Middle frontal gyrus (tissue), 1 donor: Measurements from ENCODE around the gene LSR.

ENCODE experiments used
- DNase-seq: peaks from one replicate; pipeline ENCODE4 v3.0.0-alpha.2; 2015; ENCODE audit warnings: low spot score; ENCODE audit errors: extremely low spot score

LSR gene, protein sequence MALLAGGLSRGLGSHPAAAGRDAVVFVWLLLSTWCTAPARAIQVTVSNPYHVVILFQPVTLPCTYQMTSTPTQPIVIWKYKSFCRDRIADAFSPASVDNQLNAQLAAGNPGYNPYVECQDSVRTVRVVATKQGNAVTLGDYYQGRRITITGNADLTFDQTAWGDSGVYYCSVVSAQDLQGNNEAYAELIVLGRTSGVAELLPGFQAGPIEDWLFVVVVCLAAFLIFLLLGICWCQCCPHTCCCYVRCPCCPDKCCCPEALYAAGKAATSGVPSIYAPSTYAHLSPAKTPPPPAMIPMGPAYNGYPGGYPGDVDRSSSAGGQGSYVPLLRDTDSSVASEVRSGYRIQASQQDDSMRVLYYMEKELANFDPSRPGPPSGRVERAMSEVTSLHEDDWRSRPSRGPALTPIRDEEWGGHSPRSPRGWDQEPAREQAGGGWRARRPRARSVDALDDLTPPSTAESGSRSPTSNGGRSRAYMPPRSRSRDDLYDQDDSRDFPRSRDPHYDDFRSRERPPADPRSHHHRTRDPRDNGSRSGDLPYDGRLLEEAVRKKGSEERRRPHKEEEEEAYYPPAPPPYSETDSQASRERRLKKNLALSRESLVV

DNA sequence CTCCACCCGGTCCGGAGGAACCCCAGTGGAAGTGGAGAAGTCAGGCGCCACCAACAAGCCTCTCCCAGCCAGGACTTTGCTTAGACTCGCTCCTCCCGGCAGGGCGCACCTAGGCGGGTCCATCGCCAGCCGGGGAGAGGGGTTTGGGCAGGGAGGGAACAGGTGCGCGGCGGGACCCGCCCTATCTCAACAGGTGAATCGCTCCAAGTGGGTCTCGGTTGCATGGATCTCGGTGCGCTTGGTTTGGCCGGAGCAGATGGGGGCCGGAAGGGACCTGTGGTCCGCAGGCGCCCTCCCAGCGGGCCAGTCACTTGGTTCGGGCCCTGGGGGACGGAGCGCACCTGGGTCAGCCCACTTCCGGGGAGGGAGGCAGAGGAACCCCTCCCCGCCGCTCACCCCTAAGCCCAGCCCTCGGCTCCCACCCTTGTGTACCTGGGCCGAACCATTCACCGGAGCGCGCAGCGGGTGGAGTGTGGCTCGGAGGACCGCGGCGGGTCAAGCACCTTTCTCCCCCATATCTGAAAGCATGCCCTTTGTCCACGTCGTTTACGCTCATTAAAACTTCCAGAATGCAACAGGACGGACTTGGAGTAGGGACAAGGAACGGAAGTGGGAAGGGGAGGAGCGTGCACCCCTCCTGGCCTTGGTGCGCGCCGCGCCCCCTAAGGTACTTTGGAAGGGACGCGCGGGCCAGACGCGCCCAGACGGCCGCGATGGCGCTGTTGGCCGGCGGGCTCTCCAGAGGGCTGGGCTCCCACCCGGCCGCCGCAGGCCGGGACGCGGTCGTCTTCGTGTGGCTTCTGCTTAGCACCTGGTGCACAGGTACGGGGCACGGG lies at the start of gene LSR:
TSS of gene LSR (plus strand) at position 693 of the 836 bp plus-strand sequence. CDS start at position 714, 21 bp downstream.
- DNase-seq, result no peak

DNA sequence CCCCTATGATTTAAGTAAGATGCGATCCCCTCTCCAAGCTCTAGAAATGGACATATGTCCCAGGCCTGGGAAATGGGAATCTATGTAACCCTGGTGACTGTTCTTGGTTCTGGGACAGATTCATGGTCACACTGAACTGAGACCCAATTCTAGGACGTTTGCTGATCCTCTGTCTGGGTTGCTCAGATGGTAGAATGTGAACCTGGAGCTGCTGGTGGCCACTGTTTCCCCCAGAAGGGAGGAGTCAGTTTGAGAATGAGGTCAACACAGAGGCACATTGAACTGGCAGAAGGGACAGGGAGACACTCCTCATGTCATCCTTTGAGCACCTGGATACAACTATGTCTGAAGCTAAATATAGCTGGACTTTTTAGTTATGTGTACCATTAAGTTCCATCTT lies 49.3 kb upstream of the LSR start:
- no peak for DNase-seq

DNA sequence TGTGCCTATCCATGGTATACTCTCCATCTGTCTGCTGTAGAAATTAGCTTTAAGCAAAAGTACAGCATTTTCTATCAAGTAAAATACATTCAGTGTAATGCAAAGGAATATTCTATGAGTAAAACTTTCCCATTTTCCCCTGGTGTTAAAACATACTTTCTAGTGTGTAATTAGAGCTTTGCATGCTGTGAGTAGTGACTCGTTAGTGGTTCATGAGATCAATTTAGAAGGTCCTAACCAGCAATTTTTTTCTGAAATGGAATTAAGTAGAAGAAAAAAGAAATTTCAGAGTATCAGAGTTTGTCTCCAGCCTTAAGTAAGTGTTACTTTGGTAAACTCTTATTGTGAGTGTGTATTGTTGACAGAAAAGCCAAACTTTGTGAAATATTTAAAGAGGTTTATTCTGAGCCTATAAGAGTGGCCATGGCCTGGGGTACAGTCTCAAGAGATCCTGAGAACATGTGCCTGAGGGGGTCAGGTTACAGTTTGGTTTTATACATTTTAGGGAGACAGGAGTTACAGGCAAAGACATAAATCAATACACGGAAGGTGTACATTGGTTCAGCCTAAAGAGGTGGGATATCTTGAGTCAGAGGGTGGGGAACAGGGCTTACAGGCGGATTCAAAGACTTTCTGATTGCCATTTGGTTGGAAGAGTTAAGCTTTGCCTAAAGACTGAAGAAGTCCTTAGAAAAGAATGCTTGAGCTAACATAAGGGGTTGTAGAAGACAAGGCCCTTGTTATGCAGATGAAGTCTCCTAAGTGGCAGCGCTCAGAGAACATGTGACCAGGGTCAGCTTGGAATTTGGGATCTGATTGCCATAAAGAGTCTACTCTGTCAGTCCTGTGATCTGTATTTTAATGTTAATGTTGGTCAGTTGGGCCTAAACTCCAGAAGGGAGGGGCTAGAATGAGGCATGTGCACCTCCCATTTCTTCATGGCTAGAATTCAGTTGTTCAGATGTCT lies 45.8 kb upstream of the LSR start:
- no peak for DNase-seq

DNA sequence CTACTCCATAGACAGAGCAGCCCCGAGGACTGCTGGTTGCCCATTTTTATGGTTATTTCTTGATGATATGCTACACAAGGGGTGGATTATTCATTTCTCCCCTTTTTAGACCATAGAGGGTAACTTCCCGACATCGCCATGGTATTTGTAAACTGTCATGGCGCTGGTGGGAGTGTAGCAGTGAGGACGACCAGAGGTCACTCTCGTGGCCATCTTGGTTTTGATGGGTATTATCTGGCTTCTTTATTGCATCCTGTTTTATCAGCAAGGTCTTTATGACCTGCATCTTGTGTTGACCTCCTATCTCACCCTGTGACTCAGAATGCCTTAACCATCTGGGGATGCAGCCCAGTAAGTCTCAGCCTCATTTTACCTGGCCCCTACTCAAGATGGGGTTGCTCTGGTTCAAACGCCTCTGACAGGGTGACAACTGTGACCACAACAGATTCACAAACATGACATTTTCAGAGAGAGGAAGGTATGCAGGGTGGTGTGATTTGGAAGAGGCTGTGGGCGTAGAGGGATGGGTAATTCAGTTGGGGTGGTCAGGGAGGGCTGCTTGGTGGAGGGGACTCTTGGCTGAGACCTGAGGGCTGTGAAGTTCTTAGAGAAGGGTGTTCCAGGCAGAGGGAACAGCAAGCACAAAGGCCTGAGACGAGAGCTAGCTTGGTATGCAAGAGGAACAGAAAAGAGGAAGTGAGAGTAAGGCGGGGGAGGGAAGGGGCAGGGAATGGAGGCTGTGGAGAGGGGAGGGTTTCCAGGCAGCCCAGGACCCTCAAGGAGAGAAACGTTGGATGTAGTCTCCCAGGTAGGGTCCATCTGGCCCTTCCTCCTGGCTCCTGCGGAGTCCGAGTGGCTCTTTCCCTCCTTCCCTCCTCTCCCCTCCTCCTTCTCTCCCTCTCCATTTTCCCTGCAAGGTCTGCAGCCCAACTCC lies 43.7 kb upstream of the LSR start:
- DNase-seq, result no peak

DNA sequence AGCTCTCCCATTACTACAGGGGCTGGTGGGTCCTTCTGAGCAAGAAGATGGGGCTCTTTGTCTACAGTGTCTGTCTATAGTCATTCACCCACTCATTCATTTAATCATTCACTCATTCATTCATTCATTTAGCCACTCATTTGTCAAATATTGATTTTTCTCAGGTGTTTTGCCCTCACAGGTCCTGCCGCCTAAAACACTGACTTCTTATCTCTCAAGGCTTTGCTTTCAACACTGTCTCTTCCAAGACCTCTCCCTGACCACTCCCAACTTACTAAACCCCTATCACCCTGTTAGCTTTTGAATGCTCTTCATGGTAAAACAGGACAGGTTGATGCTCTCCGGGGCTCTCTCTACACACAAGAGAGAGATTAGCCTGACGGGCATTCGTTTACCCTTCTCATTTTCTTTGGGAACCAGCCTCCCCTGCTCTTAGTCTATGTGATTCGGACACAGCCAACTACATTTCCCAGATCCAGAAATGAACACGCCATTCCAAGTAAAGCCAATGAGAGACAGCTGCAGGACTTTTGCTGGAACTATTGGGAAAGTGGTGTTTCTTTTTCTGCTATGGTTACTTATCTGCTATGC lies 43.0 kb upstream of the LSR start:
- DNase-seq, result no peak

DNA sequence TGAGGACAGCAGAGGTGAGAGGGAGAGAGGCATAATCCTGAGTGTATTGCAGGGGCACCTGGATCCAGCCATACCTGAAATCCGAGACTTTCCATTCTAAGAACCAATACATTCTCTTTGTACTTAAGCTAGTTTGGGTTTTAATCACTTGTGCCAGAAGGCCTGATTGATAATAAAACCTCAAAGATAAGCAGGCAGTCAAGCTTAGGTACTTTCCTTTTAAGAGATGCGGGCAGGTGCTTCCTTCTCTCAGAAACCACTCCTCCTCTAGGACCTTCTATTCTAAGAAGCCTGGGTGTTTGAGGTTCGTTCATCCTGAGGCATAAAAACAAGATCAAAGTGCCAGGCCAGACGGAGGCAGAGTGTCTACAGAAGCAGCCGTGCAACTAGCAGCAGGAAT lies 42.4 kb upstream of the LSR start:
- no peak for DNase-seq

DNA sequence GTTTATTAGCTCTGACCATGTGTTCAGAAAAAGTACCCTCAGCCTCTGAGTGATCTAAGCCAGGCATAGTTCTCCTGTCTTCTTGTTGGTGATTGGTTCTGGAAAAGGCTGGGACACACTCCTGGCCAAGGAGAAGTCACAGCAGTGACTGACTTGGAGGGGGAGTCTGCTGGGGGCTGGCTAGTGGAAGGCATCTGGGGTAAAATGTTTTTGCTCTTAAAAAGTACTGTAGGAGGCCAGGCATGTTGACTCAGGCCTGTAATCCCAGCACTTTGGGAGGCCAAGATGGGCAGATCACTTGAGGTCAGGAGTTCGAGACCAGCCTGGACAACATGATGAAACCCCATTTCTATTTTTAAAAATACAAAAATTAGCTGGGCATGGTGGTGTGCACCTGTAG lies 41.9 kb upstream of the LSR start:
- no peak for DNase-seq

DNA sequence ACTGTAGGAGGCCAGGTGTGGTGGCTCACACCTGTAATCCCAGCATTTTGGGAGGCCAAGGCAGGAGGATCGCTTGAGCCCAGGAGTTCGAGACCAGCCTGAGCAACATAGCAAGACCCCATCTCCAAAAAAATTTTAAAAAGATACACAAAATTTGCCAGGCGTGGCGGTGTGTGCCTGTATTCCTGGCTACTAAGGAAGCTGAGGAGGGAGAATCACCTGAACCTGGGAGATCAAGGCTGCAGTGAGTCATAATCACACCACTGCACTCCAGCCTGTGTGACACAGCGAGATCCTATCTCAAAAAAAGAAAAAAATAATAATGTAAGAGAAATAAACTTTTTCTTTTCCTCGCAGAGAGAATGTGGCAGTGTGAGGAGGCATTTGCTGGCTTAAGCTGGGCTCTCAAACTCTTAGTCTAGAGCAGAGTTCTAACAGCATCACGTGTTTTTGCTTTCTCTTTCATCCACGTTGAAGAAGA lies 41.4 kb upstream of the LSR start:
- no peak for DNase-seq

DNA sequence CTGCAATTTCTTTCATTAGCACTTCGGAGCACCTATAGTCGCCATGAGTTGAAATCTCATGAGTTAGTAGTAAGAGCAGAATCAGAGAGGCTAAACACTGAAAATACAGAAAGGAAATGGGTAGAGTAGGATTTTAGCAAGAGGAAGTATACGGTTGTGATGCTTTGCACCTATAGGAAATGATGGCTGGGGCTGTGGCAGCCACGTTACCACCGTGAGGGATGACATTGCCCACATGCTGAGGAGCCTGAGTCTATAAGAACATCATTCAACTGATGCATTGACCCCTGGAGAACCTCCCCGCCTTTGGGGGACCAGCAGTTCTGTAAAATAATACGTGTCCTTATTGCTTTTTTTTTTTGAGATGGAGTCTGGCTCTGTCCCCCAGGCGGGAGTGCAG lies 40.7 kb upstream of the LSR start:
- DNase-seq, result no peak

DNA sequence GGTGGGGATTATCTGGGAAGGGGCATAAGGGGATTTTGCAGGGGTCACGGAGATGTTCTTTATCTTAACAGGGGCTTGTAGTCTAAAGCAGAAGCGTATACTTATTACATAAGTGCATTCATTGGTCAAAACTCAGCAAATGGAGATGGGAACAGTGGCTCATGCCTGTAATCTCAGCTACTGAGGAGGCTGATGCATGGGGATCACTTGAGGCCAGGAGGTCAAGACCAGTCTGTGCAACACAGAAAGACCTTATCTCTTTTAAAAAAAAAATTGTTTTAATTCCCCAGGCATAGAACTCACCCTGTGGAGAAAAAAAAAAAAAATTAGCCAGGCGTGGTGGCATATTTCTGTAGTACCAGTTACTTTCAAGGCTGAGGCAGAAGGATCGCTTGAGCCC lies 39.2 kb upstream of the LSR start:
- no peak for DNase-seq

DNA sequence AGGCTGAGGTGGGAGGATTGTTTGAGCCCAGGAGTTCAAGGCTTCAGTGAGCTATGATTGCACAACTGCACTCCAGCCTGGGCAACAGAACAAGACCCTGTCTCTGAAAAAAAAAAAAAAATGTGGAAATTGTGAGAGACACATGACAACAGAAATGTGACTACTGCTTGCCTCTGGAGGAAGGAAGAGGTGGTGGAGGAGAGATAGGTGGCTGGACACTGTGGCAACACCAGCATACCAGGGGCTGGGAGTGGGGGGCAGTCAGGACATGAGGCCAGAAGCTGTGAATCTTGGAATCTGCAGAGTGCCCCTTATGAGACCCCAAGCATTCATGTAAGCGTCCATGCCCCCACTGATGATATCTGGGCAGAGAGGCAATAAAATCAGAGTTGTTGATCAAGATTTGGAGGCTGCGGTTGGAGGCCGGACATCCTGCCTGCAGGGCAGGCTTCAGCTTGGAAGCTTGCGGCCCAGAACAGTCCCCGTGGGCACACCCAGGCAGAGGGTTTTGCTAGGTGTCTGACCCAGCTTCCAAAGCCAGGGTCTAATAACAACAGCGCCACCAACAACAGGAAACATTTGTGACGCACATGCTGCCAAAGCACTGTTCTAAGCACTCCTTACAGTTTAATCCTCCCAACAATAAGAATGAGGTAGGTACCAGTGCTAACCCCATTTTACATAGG lies 37.1 kb upstream of the LSR start:
- DNase-seq, result no peak

DNA sequence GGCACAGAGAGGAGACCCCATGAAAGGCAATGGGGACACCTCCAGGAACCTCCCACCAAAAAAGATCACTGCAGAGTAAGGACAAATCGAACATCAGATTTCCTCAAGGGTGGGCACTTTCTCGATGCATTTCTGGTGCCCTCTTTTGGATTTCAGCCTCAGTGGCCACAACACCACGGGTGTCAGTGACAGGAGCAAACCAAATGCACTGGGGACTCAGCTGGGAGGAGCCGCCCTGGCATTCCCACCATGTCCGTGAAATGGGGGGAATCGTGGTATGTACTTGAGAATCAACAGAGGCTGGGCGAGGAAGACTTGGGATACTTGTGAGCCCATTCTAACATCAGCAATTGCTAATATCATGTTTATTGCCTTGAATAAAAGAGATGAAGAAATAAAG lies 36.6 kb upstream of the LSR start:
- DNase-seq, result no peak

DNA sequence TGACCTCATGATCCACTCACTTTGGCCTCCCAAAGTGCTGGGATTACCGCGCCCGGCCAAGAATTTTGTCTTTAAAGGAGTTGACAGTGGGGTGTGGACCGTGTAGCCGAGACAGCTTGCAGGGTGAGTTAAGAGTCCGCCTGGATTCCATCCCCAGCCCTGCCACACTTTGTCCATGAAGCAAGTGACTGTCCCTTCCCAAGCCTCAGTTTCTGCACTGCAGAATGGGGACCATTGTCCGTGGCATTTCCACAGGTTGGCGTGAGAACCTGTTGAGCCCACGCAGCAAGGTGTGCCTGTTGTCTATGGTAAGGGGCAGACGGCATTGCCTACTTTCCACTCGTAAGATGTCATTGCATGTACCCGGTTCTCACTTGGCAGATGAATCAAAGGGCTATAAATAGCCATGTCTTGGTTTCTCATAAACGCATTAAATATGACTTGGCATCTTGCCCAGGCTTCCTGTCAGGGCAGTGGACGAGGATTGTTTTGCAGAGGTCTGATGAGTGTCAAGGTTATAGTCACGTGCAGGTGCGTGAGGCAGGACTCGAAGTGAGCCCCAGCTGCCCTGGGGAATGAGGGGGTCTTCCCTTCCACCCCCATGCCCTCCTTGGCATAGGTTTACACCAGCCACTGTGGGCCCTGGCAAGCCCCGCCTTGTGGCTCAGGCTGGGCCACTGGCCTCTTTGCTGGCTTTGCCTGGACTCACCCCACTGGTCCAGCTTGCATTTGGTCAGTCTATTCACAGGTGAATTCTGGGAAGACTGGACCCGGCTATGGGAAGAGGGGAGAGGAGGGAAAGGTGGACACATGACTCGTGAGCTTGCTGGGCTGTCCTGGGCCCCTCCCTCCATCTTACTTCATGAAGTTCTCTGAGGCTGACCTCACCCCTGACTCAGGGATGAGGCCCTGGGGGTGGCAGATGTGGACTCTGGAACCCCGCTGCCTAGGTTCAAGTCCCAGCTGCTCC lies 34.9 kb upstream of the LSR start:
- DNase-seq, result no peak

DNA sequence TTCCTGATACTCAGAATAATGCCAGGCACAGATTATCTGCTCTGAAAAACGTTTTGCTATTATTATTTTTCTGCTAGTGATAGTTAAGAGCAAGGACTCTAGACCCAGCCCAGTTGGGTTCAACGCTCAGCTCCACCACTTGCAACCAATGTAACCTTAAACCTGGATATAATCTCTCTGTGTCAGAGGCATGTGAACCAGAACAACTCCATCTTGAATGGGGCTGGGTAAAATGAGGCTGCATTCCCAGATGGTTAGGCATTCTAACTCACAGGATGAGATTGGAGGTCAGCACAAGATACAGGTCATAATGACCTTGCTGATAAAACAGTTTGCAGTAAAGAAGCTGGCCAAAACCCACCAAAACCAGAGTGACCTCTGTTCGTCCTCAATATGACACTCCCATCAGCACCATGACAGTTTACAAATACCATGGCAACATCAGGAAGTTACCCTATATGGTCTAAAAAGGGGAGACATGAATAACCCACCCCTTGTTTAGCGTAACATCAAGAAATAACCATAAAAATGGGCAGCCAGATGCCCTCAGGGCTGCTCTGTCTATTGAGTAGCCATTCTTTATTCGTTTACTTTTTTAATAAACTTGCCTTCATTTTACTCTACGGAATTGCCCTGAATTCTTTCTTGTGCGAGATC lies 33.9 kb upstream of the LSR start:
- no peak for DNase-seq

DNA sequence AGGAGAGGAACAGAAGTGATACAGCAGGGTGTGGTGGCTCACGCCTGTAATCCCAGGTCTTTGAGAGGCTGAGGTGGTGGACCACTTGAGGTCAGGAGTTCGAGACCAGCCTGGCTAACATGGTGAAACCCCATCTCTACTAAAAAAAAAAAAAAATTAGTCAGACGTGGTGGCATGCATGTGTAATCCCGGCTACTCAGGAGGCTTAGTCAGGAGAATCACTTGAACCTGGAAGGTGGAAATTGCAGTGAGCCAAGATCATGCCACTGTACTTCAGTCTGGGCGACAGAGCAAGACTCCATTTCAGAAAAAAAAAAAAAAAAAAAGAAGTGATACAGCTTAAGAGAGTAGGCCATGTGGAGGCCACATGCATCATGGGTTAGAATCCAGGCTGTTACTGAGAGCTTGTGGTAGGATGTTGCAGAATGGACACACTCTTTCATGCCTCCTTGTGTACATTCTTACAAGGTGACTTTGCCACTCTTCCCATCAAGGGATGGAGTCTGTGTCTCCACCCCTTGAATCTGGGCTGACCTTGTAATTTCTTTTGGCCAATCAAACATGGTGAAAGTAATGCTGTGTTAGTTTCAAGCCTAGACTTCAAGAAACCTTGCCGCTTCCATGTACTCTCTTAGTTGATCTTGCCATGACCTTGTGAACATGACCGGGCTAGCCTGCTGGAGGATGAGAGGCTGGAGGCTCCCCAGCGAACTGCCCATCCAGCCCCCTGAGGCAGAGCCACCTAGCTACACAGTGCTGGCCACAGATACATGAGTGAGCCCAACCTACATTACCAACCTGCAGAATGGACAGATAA lies 32.6 kb upstream of the LSR start:
- DNase-seq, result no peak
